ENCODE results near the gene CPNE7.

Gene CPNE7

DNA sequence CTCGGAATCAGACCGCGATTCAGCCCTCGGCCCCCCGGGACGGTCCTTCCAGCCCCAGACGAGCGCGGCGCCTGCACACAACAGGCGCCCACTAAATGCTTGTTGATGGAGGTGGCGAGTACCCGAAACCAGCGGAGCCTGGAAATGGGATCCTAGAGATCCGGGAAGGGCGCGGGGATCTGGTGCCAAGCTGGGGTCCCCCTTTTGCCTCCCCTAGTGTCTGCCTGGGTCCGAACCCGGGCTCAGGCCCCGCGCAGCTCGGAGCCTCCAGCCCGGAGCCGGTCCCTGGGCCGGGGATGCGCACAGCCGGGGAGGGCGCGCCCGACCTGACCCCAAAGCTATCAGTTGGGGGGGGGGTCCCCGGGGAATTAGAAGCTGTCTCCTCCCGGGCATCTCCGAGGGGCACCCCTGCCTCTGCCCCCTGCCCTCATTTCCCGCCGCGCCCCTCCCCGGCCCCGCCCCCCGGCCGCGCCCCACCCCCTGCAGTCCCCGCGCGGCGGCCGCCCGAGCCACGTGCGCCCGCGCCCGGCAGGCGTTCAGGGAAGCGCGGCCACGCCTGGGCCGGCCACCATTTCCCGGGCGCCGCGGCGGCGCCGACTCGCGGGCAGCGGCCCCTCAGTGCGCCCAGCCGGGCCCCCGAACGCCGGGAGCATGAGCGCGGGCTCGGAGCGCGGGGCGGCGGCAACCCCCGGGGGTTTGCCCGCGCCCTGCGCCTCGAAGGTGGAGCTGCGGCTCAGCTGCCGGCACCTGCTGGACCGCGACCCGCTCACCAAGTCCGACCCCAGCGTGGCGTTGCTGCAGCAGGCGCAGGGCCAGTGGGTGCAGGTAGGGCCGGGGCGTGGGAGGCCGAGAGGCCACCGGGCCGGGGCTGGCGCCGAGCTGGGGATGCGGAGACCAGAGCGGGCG lies at the start of gene CPNE7:
Gene CPNE7 (plus strand): TSS at position 512 of the 906 bp plus-strand sequence. CDS start 140 bp downstream, at position 652.
- no peak for DNase-seq

DNA sequence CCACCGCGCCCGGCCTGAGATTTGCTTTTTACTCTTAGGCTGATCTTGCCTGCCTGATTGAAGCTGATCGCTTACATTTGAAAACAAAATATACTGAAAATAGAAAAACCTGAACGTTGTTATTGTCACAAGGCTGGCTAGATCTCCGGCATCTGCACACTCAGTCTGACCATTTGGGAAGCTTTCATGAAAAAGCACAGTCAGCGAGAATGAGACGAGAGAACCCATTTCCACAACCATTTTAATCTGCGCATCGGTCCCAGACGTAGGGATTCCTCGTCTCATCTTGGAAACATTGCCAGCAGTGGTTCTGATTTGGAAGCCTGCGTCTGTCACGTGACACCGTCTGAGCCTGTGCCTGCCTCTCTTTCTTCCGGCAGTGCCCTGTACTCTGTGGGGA lies 46.5 kb upstream of the CPNE7 start:
- no peak for DNase-seq

DNA sequence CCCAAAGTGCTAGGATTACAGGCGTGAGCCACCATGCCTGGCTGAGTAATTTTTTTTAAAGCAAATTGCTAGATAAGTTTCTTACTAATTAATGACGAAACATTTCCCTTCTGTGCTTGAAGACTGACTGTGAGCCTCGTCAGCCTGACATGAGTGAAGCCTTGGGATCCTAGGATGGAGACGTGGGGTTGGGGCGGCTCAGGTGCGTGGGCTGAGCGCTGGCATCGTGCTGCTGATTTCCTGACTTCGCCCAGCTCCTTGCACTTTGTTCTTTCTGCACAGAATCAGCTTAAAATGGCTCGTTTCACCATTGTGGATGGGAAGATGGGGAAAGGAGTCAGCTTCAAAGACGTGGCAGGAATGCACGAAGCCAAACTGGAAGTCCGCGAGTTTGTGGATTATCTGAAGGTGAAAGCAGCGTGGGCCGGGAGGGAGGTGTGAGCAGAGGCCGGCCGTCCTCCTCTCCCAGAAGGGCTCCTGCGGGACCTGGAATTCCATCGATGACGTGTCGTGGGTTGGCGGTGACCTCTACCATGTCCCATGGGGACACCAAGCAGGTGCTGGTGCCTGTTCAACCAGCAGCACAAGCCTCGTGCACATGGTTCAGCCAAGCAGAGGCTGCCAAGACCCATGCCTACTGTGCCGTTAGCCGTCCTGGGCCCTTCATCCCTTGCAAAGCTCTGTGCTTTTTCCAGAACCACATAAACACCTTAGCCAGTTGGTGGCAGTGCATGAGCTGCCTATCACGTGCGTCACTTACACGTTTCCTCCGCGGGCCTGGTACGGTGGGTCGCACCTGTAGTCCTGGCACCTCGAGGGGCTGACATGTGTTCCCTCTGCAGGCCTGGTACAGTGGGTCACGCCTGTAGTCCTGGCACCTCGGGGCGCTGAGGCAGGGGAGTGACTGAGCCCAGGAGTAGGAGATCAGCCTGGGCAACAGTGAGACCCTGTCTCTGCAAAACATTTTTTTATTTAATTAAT lies 44.9 kb upstream of the CPNE7 start:
- no peak for DNase-seq

DNA sequence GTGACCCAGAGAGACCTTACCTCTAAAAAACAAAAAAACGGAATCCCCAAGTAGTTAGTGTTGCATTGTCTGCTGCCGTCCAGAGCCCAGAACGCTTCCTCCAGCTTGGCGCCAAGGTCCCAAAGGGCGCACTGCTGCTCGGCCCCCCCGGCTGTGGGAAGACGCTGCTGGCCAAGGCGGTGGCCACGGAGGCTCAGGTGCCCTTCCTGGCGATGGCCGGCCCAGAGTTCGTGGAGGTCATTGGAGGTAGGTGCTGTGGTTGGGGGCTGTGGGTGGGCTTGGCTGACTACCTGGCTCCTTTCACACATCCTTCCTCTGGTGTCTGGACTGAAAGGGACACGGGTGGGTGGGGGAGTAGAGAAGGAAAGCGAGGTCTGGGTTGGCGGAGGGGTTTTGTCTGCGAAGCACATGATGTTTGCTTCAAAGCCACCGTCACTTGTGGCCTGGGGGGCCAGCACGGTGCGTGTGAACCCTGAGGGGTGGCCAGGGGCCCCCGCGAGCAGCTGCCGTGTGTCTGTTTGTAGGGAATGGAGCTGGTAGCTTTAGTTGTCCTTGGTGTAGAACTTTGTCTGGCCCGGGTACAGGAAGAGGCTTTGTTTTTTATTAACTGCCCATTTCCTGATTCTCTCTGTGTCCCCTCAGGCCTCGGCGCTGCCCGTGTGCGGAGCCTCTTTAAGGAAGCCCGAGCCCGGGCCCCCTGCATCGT lies 43.6 kb upstream of the CPNE7 start:
- DNase-seq = no peak

DNA sequence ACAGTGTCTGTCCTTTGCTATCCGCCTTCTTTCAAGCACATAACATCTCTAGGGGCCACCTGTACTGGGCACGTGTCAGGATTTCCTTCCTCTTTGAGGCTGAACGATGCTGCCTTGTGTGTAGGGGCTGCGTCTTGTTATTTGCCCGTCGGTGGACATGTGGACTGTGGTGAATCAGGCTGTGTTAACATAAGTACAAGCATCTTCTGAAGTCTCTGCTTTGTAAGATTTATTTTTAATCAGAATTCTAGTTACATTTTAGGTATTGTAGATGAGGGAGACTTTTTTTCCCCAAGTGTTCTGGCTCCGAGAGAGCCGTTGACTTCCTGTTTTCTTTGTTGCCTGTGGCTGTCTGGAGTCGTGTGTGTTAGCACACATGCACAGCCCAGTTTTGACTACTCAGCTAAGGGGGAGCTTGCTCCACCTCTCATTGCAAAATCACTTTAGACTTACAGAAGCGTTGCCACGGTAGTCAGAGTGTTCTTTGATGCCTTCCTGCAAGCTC lies 41.3 kb upstream of the CPNE7 start:
- DNase-seq = no peak

DNA sequence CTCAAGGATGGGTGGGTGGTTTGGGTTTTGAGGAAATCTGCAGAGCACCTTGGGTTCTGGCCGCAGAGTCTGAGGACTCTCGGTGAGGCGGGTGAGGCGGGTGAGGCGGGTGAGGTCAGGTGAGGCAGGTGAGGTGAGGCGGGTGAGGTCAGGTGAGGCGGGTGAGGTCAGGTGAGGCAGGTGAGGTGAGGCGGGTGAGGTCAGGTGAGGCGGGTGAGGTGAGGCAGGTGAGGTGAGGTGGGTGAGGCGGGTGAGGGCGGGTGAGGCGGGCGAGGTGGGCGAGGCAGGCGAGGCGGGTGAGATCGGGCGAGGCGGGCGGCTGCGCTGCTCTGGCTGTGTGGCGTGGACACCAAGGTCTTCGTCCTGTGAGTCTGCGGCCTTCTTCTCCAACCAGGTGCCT lies 39.2 kb upstream of the CPNE7 start:
- no peak for DNase-seq

DNA sequence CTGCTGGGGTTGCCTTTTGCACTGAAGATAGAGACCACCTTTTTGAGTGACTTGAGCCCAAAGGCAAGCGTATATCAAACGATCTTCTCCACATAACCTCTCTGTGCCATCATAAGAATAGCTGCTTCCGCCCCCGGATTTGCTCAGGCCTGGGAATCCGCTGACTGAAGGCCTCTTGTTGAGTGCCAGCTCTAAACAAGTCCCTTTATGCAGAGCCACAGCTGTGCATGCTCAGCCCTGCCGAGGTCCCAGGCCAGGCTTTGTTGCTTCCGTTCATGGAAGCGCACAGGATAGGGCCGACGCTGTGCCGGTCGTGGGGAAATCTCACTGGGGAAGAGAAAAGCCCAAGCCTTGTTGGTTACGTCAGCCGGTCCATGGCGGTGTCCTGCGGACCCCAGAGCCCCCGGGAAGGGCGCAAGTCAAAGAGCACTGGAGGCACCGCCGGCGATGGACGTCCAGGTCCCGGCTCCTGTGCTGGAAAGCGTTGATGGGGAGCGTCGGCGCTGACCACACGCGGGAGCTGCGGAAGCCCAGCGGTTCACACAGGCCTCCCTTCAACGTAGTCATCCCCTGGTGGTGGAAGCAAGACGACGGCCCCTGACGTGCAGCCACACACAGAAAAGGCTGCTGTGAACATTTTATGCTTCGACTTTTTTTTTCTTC lies 38.5 kb upstream of the CPNE7 start:
- DNase-seq = no peak

DNA sequence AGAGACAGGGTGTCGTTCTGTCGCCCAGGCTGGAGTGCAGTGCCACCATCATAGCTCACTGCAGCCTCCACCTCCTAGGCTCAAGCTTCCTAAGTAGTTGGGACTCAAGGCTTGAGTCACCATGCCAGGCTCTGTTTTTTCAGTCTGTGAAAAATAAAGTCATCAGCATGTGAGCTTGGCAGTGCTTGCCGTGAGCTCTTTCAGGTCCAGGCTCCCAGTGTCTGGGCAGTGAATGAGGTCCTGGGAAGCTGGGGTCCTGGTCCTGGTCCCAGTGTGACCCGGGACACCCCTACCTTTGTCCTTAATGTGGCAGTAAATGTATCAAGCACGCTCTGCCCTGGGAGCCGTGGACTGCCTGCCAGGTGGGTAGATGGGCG lies 38.0 kb upstream of the CPNE7 start:
- DNase-seq = no peak

DNA sequence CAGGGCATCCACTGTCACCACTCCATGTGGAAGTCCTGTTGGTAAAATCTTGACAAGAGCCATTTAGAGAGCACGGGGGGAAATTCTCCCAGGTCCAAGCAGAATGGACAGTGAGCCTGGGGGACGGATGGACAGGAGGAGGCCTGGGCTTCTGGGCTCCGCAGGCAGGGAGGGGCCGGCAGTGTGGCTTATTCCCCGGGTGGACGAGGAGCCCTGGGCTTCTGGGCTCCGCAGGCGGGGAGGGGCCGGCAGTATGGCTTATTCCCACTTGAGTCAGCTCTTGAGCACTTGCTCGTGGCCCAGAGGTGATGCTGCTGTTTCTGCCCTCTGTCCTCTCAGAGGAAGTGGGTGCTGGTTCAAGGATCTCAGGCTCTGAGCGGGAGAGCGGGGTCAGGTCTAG lies 37.3 kb upstream of the CPNE7 start:
- DNase-seq = no peak

DNA sequence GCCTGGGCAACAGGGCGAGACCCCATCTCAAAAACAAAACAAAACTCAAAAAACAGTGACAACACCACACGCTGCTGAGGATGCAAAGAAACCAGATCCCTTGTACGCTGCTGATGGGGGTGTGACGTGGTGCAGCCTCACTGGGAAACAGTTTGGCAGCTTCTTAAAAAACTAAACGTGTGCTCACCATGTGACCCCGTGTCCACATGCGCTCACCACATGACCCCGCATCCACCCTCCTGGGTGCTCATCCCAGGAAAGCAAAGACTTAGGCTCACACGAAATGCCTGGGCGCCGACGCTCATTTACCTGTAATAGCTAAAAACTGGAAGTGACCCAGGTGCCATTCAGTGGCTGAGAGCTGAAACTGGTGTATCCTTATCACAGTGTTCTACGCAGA lies 35.0 kb upstream of the CPNE7 start:
- DNase-seq = no peak

DNA sequence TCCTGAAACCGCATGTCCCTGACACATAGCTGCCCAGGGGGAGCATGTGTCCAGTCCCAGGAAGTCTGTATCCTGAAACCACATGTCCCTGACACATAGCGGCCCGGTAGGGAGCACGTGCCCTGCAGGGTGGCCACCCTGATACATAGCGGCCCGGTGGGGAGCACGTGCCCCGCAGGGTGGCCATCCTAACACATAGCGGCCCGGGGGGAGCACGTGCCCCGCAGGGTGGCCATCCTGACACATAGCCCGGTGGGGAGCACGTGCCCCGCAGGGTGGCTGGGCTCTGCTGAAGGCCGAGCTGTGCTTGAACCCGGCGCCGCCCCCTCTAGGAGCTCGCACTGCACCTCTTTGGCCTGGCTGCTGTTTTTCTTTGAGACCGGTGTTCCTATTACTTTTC lies 33.8 kb upstream of the CPNE7 start:
- DNase-seq = no peak

DNA sequence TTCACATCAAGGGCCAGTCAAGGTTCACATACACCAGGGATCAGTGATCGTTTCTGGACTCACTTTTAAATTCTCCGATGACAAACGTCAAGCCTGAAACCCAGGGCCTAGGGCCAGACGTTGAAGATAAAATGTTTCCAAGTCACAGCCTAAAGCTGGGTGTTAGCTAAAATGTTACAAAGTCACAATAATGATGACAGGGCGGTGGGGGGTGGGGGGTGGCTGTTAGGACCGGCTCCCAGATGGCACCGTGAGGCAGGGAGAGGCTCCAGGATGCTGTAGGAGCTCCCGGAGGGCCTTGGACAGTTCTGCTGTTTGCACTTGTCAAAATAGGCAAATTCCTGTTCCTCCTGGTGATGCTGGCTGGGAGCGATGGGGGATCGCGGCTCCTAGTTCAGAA lies 31.4 kb upstream of the CPNE7 start:
- DNase-seq = no peak

DNA sequence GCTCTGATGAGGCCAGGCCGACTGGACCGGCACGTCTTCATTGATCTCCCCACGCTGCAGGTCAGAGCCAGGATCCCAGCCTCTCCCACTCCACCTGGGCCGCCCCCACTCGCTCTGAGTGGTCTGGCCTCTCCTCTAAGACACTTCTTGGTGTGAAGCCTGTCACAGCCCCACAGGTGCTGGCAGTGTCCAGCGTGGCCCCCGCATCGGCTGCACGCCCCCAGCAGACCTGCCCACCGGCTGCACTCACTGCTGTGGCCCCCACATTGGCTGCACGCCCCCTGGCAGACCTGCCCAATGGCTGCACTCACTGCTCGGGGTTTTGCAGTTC lies 30.9 kb upstream of the CPNE7 start:
- no peak for DNase-seq

DNA sequence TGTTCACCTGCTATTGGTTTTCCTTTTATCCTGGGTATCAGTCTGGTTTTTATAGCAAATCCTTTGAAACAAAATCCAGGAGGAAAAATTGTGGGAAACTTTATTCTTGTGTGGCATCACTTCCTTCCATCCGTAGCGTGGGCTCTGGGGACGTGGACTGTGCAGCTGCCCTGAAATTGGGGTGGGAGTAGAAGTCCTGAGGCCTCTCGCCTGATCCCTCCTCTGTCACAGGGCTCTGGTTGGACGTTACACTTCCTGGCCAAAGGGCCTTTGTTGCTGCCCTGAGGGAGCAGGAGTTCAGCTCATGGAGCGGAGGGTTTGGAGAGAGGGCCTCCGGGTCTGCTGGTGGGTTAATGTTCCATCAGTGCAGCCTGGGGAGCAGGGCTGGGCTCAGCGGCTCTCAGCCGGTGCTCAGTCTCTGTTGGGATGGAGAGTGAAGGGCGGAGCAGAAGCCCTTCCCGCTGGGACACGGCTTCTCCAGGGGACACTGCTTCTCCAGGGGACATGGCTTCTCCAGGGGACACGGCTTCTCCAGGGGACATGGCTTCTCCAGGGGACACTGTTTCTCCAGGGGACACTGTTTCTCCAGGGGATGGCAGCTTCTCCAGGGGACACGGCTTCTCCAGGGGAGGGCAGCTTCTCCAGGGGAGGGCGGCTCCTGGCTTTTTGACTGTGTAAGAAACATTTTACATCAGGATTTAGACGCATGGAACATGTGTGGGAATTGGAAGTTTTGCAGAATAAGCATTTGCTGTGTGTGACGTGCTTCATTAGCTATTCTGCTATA lies 30.3 kb upstream of the CPNE7 start:
- no peak for DNase-seq

DNA sequence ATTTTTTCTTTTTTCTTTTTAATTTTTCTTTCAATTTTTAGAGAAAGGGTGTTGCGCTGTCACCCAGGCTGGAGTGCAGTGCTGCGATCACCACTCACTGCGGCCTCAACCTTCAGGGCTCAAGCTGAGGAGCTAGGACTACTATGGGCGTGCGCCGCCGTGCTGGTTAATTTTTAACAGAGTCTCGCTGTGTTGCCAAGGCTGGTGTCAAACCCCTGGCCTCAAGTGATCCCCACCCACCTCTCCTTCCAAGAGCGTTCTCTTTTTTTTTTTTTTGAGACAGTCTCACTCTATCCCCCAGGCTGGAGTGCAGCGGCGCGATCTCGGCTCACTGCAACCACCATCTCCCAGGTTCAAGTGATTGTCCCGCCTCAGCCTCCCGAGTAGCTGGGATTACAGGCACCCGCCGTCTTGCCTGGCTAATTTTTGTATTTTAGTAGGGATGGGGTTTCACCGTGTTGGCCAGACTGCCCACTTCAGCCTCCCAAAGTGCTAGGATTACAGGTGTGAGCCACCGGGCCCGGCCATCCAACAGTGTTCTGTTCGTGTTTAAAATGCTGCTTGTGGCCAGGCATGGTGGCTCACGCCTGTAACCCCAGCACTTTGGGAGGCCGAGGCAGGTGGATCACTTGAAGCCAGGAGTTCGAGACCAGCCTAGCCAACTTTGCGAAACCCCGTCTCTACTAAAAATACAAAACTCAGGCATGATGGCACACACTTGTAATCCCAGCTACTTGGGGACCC lies 29.6 kb upstream of the CPNE7 start:
- DNase-seq = no peak

DNA sequence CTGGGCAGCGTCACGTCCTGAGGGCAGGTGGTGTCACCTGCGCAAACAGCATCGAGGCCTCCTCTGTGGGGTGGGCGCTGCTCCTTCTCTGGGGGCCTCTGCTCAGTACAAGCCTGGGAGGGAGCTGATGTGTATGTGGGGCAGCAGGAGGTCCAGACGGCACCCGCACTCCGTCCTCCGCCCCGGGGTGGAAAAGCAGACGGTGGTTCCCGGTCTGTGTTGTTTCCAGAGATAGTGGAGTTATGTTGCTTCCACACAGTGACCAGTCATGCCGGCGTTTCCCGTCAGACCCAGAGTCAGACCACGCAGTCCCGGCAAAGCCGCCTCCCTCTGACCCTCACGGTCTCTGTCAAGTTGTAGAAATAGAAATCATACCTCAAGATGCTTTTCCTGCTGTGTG lies 28.8 kb upstream of the CPNE7 start:
- no peak for DNase-seq

DNA sequence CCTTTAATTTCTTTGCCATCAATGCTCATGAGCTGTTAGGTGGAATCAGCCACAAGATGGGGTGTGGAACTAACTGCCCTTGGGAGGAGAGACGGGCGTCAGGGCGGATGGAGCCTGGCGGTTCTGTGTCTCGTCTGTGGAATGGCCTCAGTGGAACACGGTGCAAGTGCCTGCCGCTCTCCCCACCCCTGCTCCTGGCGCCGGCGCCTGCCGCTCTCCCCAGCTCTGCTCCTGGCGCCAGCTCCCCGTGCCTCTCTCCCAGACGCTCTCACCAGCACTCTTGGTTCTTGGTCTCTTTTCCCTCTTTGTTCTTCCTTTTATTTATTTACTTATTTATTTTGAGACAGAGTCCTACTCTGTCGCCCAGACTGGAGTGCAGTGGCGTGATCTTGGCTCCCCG lies 28.3 kb upstream of the CPNE7 start:
- no peak for DNase-seq

DNA sequence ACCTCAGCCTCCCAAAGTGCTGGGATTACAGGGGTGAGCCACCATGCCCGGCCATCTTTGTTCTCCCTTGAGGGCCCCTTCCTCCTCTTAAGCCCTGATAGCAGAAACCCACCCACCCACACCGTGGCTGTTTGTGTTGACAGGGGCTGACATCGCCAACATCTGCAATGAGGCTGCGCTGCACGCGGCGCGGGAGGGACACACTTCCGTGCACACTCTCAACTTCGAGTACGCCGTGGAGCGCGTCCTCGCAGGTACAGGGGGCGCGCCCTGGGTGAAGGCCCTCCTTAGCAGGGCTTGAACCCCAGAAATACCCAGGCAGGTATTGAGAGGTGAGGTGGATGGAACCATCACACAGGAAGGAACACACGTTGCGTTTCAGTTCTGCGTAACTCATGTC lies 27.7 kb upstream of the CPNE7 start:
- DNase-seq = no peak

DNA sequence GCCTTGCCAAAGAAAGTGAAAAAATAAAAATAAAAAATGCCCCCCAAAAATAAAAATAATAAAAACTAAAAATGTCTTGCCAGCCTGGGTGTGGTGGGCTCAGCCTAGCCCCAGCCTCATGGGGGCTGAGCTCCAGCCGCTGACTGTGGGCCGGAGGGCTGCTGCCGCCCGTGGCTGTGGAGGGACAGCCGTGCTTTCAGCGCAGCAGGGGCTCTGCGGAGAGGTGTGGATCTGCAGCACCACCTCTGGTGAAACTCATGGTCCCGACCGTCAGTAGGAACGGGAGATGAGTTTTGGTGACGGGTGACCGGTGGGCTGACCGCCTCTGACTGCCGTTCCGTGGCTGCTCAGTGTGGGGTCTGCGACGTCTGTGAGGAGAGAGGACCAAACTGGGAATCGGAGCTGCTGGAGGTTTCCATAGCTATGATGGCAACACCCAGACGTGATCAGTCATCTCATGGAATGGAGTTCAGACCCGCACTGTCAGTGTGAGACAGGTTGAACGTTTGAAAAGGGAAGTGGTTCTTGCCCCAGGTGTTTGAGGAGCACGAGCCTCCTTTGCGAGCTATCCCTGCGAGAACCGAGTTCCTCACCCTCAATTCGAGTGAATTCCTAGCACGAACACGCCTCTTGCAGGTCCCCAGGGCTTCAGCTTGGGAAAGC lies 27.1 kb upstream of the CPNE7 start:
- no peak for DNase-seq

DNA sequence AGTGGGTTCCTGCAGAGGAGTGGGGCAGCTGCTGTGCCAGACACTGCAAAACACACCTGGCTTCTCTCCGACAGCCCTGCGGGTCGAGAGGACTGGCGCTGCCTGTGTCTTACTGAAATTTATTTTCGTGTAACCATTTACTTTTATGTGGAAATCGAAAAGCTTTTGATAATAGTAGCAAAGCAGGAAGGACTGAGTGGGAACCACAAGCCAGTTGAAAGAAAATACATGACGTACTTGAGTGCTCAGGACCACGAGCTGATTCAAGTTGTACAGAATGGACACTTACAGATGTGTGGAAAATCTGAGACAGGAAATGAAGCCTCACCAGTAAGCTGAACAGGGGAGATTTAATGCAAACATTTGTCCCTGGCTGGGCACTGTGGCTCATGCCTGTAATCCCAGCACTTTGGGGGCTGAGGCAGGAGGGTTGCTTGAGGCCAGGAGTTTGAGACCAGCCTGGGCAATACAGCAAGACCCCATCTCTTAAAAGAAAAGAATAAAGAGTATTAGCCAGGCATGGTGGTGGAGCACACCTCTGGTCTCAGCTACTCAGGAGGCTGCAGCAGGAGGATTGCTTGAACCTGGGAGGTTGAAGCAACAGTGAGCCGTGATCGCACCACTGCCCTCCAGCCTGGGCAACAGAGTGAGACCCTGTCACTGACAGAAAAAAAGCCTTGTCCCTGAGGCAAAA lies 26.4 kb upstream of the CPNE7 start:
- DNase-seq = no peak

Measured in NCI-H2107 (cell line).